ENCODE results near the gene NES. TPM values are rescaled to one million over a fixed set of nuclear protein-coding genes. Genes with fewer than 3 reads are reported as not detected.
A peak's percentile ranks its signal among the peaks of the same experiment; 100 is the strongest.

Gene NES
- total and polyA plus RNA-seq, 2 of the 8 experiments (the other 6 are each of a cell fraction or from before 2014, with no cell fraction given), result 13.3 to 135 TPM

GRCh38 chr1:156646738-156647211, 30.4 kb downstream of the NES start:
- Histone ChIP-seq H3K27ac (ENCODE audit: low read depth, low read length) (no peak overlapping the region), H2BK120ac (replicated peaks; ENCODE audit: low read depth, low read length) (no peak overlapping the region), H3K23ac (ENCODE audit: insufficient read length) (no peak overlapping the region), H3K56ac (replicated peaks; ENCODE audit: insufficient read length, low read depth, low read length) (no peak overlapping the region), H2BK5ac (ENCODE audit: low read depth, low read length) (no peak overlapping the region), H4K20me1 (replicated peaks in 1 of 2; ENCODE audit: control insufficient read depth in 1 of 2, insufficient read depth in 2 of 2, low read length in 2 of 2) (peaks cover 0 to 6% of the 10 kb centered on the region in 2 experiments), H2BK15ac (ENCODE audit: low read length) (no peak overlapping the region), H2AK5ac (ENCODE audit: low read depth, low read length) (no peak overlapping the region), H3K27me3 (replicated peaks in 1 of 4; ENCODE audit: control insufficient read depth in 3 of 4, extremely low read depth in 1 of 4, insufficient read depth in 3 of 4, low read length in 3 of 4) (peaks cover 7 to 57% (median 42%) of the 10 kb centered on the region in 4 experiments), H4K91ac (replicated peaks; ENCODE audit: insufficient read length, low read length) (peak overlapping the region; percentile 32), H2AFZ (ENCODE audit: low read length) (no peak overlapping the region), H4K5ac (ENCODE audit: insufficient read length, low read depth, low read length) (no peak overlapping the region), H3K4me1 (replicated peaks in 1 of 4; ENCODE audit: control insufficient read depth in 3 of 4, insufficient read depth in 4 of 4, low read length in 3 of 4) (peaks cover 8 to 16% (median 10%) of the 10 kb centered on the region in 4 experiments), H2BK12ac (ENCODE audit: low read depth, low read length) (peak overlapping the region; percentile 84; the same call in 1 of the 2 replicates), H3K79me2 (ENCODE audit: control insufficient read depth in 1 of 2, insufficient read depth in 2 of 2, low read length in 2 of 2) (no peaks in the 10 kb centered on the region), H4K8ac (ENCODE audit: extremely low read depth, insufficient read depth, low read length) (no peak overlapping the region), H3K14ac (ENCODE audit: insufficient read length) (no peak overlapping the region), H3K23me2 (ENCODE audit: low read depth, low read length) (peaks cover 9% of the 10 kb centered on the region; the same call in 1 of the 2 replicates), H3K9ac (replicated peaks in 1 of 4; ENCODE audit: extremely low read depth in 1 of 4, low read depth in 3 of 4, low read length in 3 of 4) (no peak overlapping the region), H3K18ac (ENCODE audit: extremely low read depth, low read length) (peak overlapping the region; percentile 38; the same call in 1 of the 2 replicates), H3K9me3 (ENCODE audit: insufficient read depth in 2 of 2, low read depth in 1 of 2, low read length in 1 of 2) (no peaks in the 10 kb centered on the region), H3K4me2 (ENCODE audit: insufficient read depth in 1 of 2, low read depth in 2 of 2, low read length in 2 of 2) (peak overlapping the region in 1 of 2 experiments; percentile 65; a peak in 3 of 4 replicates), H3K36me3 (ENCODE audit: control insufficient read depth in 2 of 4, insufficient read depth in 4 of 4, low read length in 3 of 4) (no peaks in the 10 kb centered on the region), H3K79me1 (ENCODE audit: low read depth, low read length) (no peaks in the 10 kb centered on the region), H3K4me3 (ENCODE audit: extremely low read depth in 1 of 4, insufficient read depth in 2 of 4, low read depth in 3 of 4, low read length in 4 of 4) (no peak overlapping the region), H3K4ac (replicated peaks; ENCODE audit: insufficient read length, low read depth, low read length) (no peak overlapping the region), H2BK20ac (ENCODE audit: low read length) (no peak overlapping the region)
- 69% methylated on average over 50 of the region's 51 CpGs; no CpG with 5 or more reads in 1 of the 2 experiments for WGBS, 2 experiments (ENCODE audit: extremely low coverage in 1 of 2, insufficient coverage in 1 of 2, insufficient read length in 1 of 2, insufficient replicate concordance in 2 of 2, low coverage in 1 of 2, low lambda C conversion rate in 2 of 2, missing lambda C conversion rate in 1 of 2)
- FAIRE-seq (no peak), DNase-seq (ENCODE audit: low read depth in 1 of 2, low spot score in 2 of 2) (peak in 1 of 2 experiments; percentile 54)
- CTCF ChIA-PET (ENCODE audit: partially characterized antibody), result interaction anchor here (0.6 to 43.0 kb wide), 6 partner anchors 13 to 114 kb away, joined by 3 to 868 read pairs (median 134); partner anchors contain the start of genes HAPLN2 and NES
- POLR2A ChIA-PET (ENCODE audit: partially characterized antibody), result interaction anchor here (1.4 to 4.5 kb wide), 4 partner anchors 19 to 61 kb away, joined by 3 to 22 read pairs (median 10); partner anchors contain the start of gene NES
- TF ChIP-seq ZNF274 (IDR thresholded peaks at IDR 0.05; ENCODE audit: borderline replicate concordance, extremely low read depth, low read length) (no peak), E2F6 (IDR thresholded peaks at IDR 0.05) (peak; percentile 40; the same call in 1 of the 2 replicates), CREB1 (IDR thresholded peaks at IDR 0.05) (peak; percentile 28; the same call in 1 of the 2 replicates), MAX (IDR thresholded peaks at IDR 0.05) (peak; percentile 65; the same call in 1 of the 2 replicates), EZH2 (IDR thresholded peaks at IDR 0.05; ENCODE audit: low read depth, low read length, severe bottlenecking) (no peak)
